HCT116 (cell line): ENCODE results near the gene GATAD2A. TPM values are rescaled to one million over a fixed set of nuclear protein-coding genes. Genes with fewer than 3 reads are reported as not detected.

Source experiments
- ATAC-seq: fragments of 200-7000 bp; cut with Tn5 transposase; 2 replicates; pipeline ENCODE4 v1.9.1; 2020; ENCODE audit warnings: mild to moderate bottlenecking, moderate library complexity
- BruUV-seq: library from RNA; stranded (reverse); fragments of 400-500 nt; replicated peaks from 2 replicates; lab custom pipeline; 2021; lab: Mats Ljungman, UMichigan
- CTCF ChIA-PET: fragments of 300-600 bp; sonication (Branson Sonifier 250); formaldehyde crosslinking; loops from one replicate; lab custom pipeline; 2021; ENCODE audit warnings: antibody characterized with exemption; lab: Charles Lee
- POLR2A ChIA-PET: fragments of 300-600, 350-600 bp; sonication (Branson Sonifier 250); formaldehyde crosslinking; loops from one replicate; lab custom pipeline; 2021; ENCODE audit warnings: antibody characterized with exemption; lab: Charles Lee
- RAD21 ChIA-PET, 2 experiments: fragments of 300-600 bp; sonication (Branson Sonifier 250); formaldehyde crosslinking; loops; one replicate each; lab custom pipeline; 2023; ENCODE audit warnings: low total read pairs in 2 of 2; ENCODE audit not compliant: uncharacterized antibody in 2 of 2, unreplicated experiment in 2 of 2, low non-redundant PET in 1 of 2; lab: Charles Lee
- DNase-seq: peaks from one replicate; pipeline ENCODE4 v3.0.0-alpha.2; 2010; ENCODE audit warnings: low read depth, low spot score
- H2AFZ ChIP-seq: fragments of 200-600 bp; shearing (Covaris generic), sonication (generic); 2 replicates; pipeline ENCODE4 v1.6.1; 2017; ENCODE audit warnings: low read depth, mixed run types, mixed read lengths, antibody characterized with exemption, low read length; ENCODE audit not compliant: poor library complexity, severe bottlenecking
- H3K27ac ChIP-seq: 2 replicates; pipeline ENCODE4 v1.5.1; 2012; ENCODE audit warnings: low read depth, low read length
- H3K27me3 ChIP-seq: fragments of 200-600 bp; sonication (generic); 2 replicates; pipeline ENCODE4 v1.6.1; 2016; ENCODE audit warnings: mixed run types, low read length, mixed read lengths; ENCODE audit not compliant: insufficient read depth
- H3K36me3 ChIP-seq, 2 experiments: fragments of 200-500 bp in 1 of 2; fragments of 200-600 bp in 1 of 2; sonication (Bioruptor generic) in 1 of 2; sonication (generic) in 1 of 2; 2 replicates each; pipeline versions ENCODE4 v1.5.1 to v1.6.1; 2014 to 2016; ENCODE audit warnings: low read length in 2 of 2, inconsistent platforms in 1 of 2, mixed read lengths in 1 of 2, mixed run types in 1 of 2; ENCODE audit not compliant: insufficient read depth in 2 of 2, control insufficient read depth in 1 of 2
- H3K4me1 ChIP-seq, 2 experiments: fragments of 200-600 bp in 1 of 2; sonication (generic) in 1 of 2; 2 replicates each; pipeline versions ENCODE4 v1.5.1 to v1.6.1; 2012 to 2017; ENCODE audit warnings: low read length in 2 of 2, inconsistent platforms in 1 of 2, mild to moderate bottlenecking in 1 of 2, mixed read lengths in 1 of 2, mixed run types in 1 of 2, moderate library complexity in 1 of 2; ENCODE audit not compliant: insufficient read depth in 2 of 2, control insufficient read depth in 1 of 2
- H3K4me2 ChIP-seq: fragments of 200-600 bp; sonication (generic); 2 replicates; pipeline ENCODE4 v1.6.1; 2017; ENCODE audit warnings: mixed run types, low read length, mixed read lengths
- H3K4me3 ChIP-seq, 2 experiments: fragments of 200-600 bp in 1 of 2; sonication (generic) in 1 of 2; replicated peaks in 1 of 2; 2 replicates each; pipeline ENCODE4 v1.5.1; 2011 to 2016; ENCODE audit warnings: low read length in 2 of 2, control low read depth in 1 of 2, low read depth in 1 of 2, mild to moderate bottlenecking in 1 of 2, mixed read lengths in 1 of 2, mixed run types in 1 of 2
- H3K79me2 ChIP-seq: fragments of 200-600 bp; sonication (generic); 2 replicates; pipeline ENCODE4 v1.6.1; 2017; ENCODE audit warnings: mild to moderate bottlenecking, mixed run types, low read length, moderate library complexity, mixed read lengths; ENCODE audit not compliant: insufficient read depth
- H3K9ac ChIP-seq: fragments of 200-600 bp; sonication (generic); 2 replicates; pipeline ENCODE4 v1.6.1; 2016; ENCODE audit warnings: low read length, mixed read lengths
- H3K9me2 ChIP-seq: fragments of 200-600 bp; sonication (generic), shearing (Covaris generic); 2 replicates; pipeline ENCODE4 v1.6.1; 2017; ENCODE audit warnings: mixed run types, mild to moderate bottlenecking, moderate library complexity; ENCODE audit not compliant: insufficient read depth
- H3K9me3 ChIP-seq, 2 experiments: fragments of 200-500 bp in 1 of 2; fragments of 200-600 bp in 1 of 2; sonication (Bioruptor generic) in 1 of 2; sonication (generic) in 1 of 2; 2 replicates each; pipeline ENCODE4 v1.6.1; 2014 to 2017; ENCODE audit warnings: low read length in 2 of 2, mixed read lengths in 2 of 2, inconsistent platforms in 1 of 2, low read depth in 1 of 2, mild to moderate bottlenecking in 1 of 2, mixed run types in 1 of 2, moderate library complexity in 1 of 2; ENCODE audit not compliant: control insufficient read depth in 1 of 2, insufficient read depth in 1 of 2
- H4K20me1 ChIP-seq: fragments of 200-600 bp; sonication (generic), shearing (Covaris generic); 2 replicates; pipeline ENCODE4 v1.6.1; 2017; ENCODE audit warnings: mixed run types, mild to moderate bottlenecking, moderate library complexity; ENCODE audit not compliant: insufficient read depth
- ATF3 ChIP-seq: IDR thresholded peaks from 2 replicates; pipeline ENCODE4 v1.6.1; 2012
- EGR1 ChIP-seq: IDR thresholded peaks from 2 replicates; pipeline ENCODE4 v1.6.1; 2012; ENCODE audit warnings: low read depth
- ELF1 ChIP-seq: IDR thresholded peaks from 2 replicates; pipeline ENCODE4 v1.6.1; 2012; ENCODE audit warnings: low read depth, borderline replicate concordance
- EZH2 ChIP-seq: fragments of 200-600 bp; sonication (generic); IDR thresholded peaks from 2 replicates; pipeline ENCODE4 v1.6.1; 2017; ENCODE audit warnings: antibody characterized with exemption, mixed run types
- EZH2phosphoT487 ChIP-seq: fragments of 200-600 bp; IDR thresholded peaks from 2 replicates; pipeline ENCODE4 v1.6.1; 2018; ENCODE audit warnings: antibody characterized with exemption, borderline replicate concordance
- FOSL1 ChIP-seq: IDR thresholded peaks from 2 replicates; pipeline ENCODE4 v1.6.1; 2012; ENCODE audit warnings: low read depth
- JUND ChIP-seq: IDR thresholded peaks from 2 replicates; pipeline ENCODE4 v1.6.1; 2012
- POLR2A ChIP-seq: IDR thresholded peaks from 2 replicates; pipeline ENCODE4 v1.7.0; 2011; ENCODE audit warnings: borderline replicate concordance; ENCODE audit not compliant: insufficient read depth, insufficient read length; ENCODE audit errors: extremely low read depth
- REST ChIP-seq: IDR thresholded peaks from 2 replicates; pipeline ENCODE4 v1.6.1; 2012; ENCODE audit warnings: low read depth
- SP1 ChIP-seq: IDR thresholded peaks from 2 replicates; pipeline ENCODE4 v1.6.1; 2012; ENCODE audit warnings: low read depth
- SRF ChIP-seq: IDR thresholded peaks from 2 replicates; pipeline ENCODE4 v1.6.1; 2012; ENCODE audit warnings: low read depth
- TCF7L2 ChIP-seq: IDR thresholded peaks from 2 replicates; pipeline ENCODE4 v1.7.0; 2011; ENCODE audit warnings: borderline replicate concordance, inconsistent platforms; ENCODE audit not compliant: insufficient read depth, insufficient read length; ENCODE audit errors: extremely low read depth
- intact Hi-C: fragments of 100-400 bp; cut with micrococcal nuclease; formaldehyde crosslinking; loops from 2 replicates; pipeline ENCODE4 v1.10.0; 2022
- total RNA-seq: library from RNA; stranded (reverse); gene quantifications from one replicate; pipeline ENCODE4 v1.2.1, GENCODE V29; 2021; ENCODE audit not compliant: unreplicated experiment
- TF ChIP-seq, protein P1 (sequence below): IDR thresholded peaks from 2 replicates; pipeline ENCODE4 v1.6.1; 2012
- TF ChIP-seq, protein P2 (sequence below), 3 experiments: fragments of 200-600 bp in 1 of 3; sonication (generic) in 1 of 3; IDR thresholded peaks in 2 of 3; conservative IDR thresholded peaks in 1 of 3; 2 replicates each; pipeline ENCODE4 v1.5.1; 2012 to 2017; ENCODE audit warnings: low read depth in 2 of 3, low read length in 2 of 3, antibody characterized with exemption in 1 of 3, borderline replicate concordance in 1 of 3, control low read depth in 1 of 3, mild to moderate bottlenecking in 1 of 3, mixed read lengths in 1 of 3, mixed run types in 1 of 3, moderate library complexity in 1 of 3; ENCODE audit not compliant: insufficient read depth in 1 of 3

GATAD2A gene
- total RNA-seq, 1 experiment from 2014 or later, result 130 TPM

DNA sequence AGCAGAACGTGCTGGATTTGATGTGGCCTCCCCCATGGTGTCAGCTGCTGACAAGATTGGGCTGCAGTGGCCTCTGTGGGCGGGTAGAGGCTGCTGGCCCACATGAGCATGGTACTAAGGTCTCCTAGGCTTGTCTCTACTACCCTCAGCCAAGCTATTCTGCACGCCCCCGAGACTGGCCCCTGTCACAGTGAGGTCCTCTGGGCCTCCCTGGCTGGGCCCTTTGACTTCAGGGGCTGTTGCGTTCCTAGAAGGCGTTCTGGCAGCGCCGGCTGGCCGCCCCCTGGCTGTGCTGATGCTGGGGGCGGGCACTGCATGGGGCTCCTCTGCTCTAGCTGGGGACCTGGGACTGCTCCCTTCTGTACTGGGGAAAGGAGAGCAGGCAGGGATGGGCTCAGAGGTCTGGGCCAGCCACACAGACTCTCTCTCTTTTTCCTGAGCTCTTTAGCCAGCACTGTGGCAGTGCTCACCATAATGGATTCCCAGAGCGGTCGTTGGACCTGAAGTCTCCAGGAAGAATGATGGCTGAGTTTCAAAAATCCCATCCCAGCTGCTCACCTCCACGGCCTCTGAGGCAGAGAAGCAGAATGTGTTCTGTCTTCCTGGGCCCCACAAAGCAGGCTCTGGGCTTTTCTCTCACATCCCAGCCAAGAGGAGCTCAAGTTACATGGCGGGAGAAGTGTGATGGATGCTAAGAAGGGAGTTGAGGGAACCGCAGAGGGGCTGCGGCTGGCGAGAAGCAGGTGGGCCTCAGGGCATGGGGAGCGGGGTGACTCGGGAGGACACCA lies 77.5 kb downstream of the GATAD2A start:
- no peaks in the 10 kb centered on the region for H3K9me2 ChIP-seq
- intact Hi-C loops, result no loop called here

More for the DNA sequence above, 77.5 kb downstream of the GATAD2A start:
- H3K27ac ChIP-seq, result no peak overlapping the region
- H3K36me3 ChIP-seq, result peaks cover 0 to 8% of the 10 kb centered on the region in 2 experiments; a peak in 1 of 4 replicates
- TF ChIP-seq SRF, result no peak
- TF ChIP-seq, protein P1, sequence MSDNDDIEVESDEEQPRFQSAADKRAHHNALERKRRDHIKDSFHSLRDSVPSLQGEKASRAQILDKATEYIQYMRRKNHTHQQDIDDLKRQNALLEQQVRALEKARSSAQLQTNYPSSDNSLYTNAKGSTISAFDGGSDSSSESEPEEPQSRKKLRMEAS, result no peak
- no peak for TF ChIP-seq REST
- TF ChIP-seq EZH2, result no peak
- TF ChIP-seq, protein P2, sequence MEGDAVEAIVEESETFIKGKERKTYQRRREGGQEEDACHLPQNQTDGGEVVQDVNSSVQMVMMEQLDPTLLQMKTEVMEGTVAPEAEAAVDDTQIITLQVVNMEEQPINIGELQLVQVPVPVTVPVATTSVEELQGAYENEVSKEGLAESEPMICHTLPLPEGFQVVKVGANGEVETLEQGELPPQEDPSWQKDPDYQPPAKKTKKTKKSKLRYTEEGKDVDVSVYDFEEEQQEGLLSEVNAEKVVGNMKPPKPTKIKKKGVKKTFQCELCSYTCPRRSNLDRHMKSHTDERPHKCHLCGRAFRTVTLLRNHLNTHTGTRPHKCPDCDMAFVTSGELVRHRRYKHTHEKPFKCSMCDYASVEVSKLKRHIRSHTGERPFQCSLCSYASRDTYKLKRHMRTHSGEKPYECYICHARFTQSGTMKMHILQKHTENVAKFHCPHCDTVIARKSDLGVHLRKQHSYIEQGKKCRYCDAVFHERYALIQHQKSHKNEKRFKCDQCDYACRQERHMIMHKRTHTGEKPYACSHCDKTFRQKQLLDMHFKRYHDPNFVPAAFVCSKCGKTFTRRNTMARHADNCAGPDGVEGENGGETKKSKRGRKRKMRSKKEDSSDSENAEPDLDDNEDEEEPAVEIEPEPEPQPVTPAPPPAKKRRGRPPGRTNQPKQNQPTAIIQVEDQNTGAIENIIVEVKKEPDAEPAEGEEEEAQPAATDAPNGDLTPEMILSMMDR (IDR thresholded peaks at IDR 0.05 in 2 of 3, conservative IDR thresholded peaks at IDR 0.05 in 1 of 3; ENCODE audit: borderline replicate concordance in 1 of 3, insufficient read depth in 1 of 3, low read depth in 2 of 3, low read length in 2 of 3), result no peak
- no peak for TF ChIP-seq EGR1
- TF ChIP-seq SP1, result no peak
- TF ChIP-seq EZH2phosphoT487, result no peak
- TF ChIP-seq POLR2A, result no peak
- TF ChIP-seq JUND, result no peak
- no peak for TF ChIP-seq ELF1
- TF ChIP-seq TCF7L2, result no peak
- TF ChIP-seq FOSL1, result no peak
- TF ChIP-seq ATF3, result no peak
- H3K9me3 ChIP-seq, result no peaks in the 10 kb centered on the region
- CTCF ChIA-PET, result interaction anchor here (0.6 kb wide), 1 partner anchor 1275 kb away, joined by 4 read pairs; no protein-coding TSS in a partner anchor
- H3K79me2 ChIP-seq, result peaks cover 91% of the 10 kb centered on the region
- BruUV-seq, result no TSS peak
- no peak overlapping the region for H3K9ac ChIP-seq
- ATAC-seq (no peak), DNase-seq (no peak)
- RAD21 ChIA-PET, result no interaction called here
- no peak overlapping the region for H2AFZ ChIP-seq
- no peak overlapping the region for H3K4me3 ChIP-seq
- H3K27me3 ChIP-seq, result no peaks in the 10 kb centered on the region
- H3K4me2 ChIP-seq, result no peak overlapping the region
- POLR2A ChIA-PET, result no interaction called here
- H4K20me1 ChIP-seq, result 0 out of 2 replicates have a peak, but pooled peaks cover 4% of the 10 kb centered on the region
- H3K4me1 ChIP-seq, result peaks cover under 1 to 15% of the 10 kb centered on the region in 2 experiments
